A549 (cell line): ENCODE data around the gene PTBP1. TPM values are rescaled to one million over a fixed set of nuclear protein-coding genes. Genes with fewer than 3 reads are reported as not detected.

Experiments used
- ATAC-seq, 2 experiments: fragments of 200-7000 bp in 1 of 2; fragments of >200 bp in 1 of 2; cut with Nextera tagmentation in 1 of 2; cut with Tn5 transposase in 1 of 2; 3 replicates each; pipeline versions ENCODE4 v1.8.0 to v1.9.1; 2018 to 2020; ENCODE audit warnings: mild to moderate bottlenecking in 1 of 2, moderate library complexity in 1 of 2
- CTCF ChIA-PET: fragments of 300-600 bp; sonication (Branson Sonifier 250); formaldehyde crosslinking; extraction: SDS; loops from one replicate; lab custom pipeline; 2021; ENCODE audit warnings: antibody characterized with exemption, inconsistent platforms; lab: Yijun Ruan, JAX
- POLR2A ChIA-PET: fragments of 350-600 bp; formaldehyde crosslinking; extraction: SDS; loops from one replicate; lab custom pipeline; 2021; ENCODE audit warnings: antibody characterized with exemption, inconsistent platforms; lab: Yijun Ruan, JAX
- DNase-seq, 2 experiments: peaks; one replicate each; pipeline versions ENCODE4 v3.0.0 to v3.0.0-alpha.2; 2011 to 2016; ENCODE audit warnings: low read depth in 1 of 2, low spot score in 1 of 2
- FAIRE-seq: peaks from 2 replicates; lab custom pipeline; 2011; peaks lifted over from hg19 to GRCh38; lab: Jason Lieb, UNC
- H3K27ac ChIP-seq, 2 experiments: fragments of >200 bp; sonication (Bioruptor Twin); formaldehyde crosslinking; 3 replicates each; pipeline ENCODE4 v1.5.1; 2016 to 2017
- H3K4me1 ChIP-seq: fragments of >200 bp; sonication (Bioruptor Twin); formaldehyde crosslinking; 3 replicates; pipeline ENCODE4 v1.6.1; 2016
- H3K4me2 ChIP-seq: fragments of >200 bp; sonication (Bioruptor Twin); formaldehyde crosslinking; 3 replicates; pipeline ENCODE4 v1.6.1; 2016
- H3K4me3 ChIP-seq: fragments of >200 bp; sonication (Bioruptor Twin); formaldehyde crosslinking; 3 replicates; pipeline ENCODE4 v1.5.1; 2016
- H3K9me3 ChIP-seq: fragments of >200 bp; sonication (Bioruptor Twin); formaldehyde crosslinking; 3 replicates; pipeline ENCODE4 v1.6.1; 2016
- BHLHE40 ChIP-seq: IDR thresholded peaks from 2 replicates; pipeline ENCODE4 v1.6.1; 2012; ENCODE audit warnings: low read depth, low read length, inconsistent platforms
- EHMT2 ChIP-seq: fragments of 200-600 bp; sonication (generic); IDR thresholded peaks from 2 replicates; pipeline ENCODE4 v1.6.1; 2016; ENCODE audit warnings: antibody characterized with exemption, low read depth, mild to moderate bottlenecking, moderate library complexity
- EP300 ChIP-seq, 2 experiments: fragments of >200 bp; sonication (Bioruptor Twin); formaldehyde crosslinking; IDR thresholded peaks; 2 replicates in 1 of 2; 3 replicates in 1 of 2; pipeline ENCODE4 v1.6.1; 2016 to 2017
- FOSB ChIP-seq: fragments of 250-450 bp; sonication (Bioruptor Pico); IDR thresholded peaks from 2 replicates; pipeline ENCODE4 v1.5.0; 2020; ENCODE audit warnings: mild to moderate bottlenecking, moderate library complexity
- FOSL2 ChIP-seq, 2 experiments: fragments of 450-650 bp in 1 of 2; fragments of >200 bp in 1 of 2; sonication (Bioruptor Twin) in 1 of 2; formaldehyde crosslinking; IDR thresholded peaks; 2 replicates each; pipeline versions ENCODE4 v1.5.0 to v1.6.1; 2016 to 2020; ENCODE audit warnings: mild to moderate bottlenecking in 1 of 2, moderate library complexity in 1 of 2
- FOXS1 ChIP-seq: fragments of 250-450 bp; sonication (Bioruptor Pico); IDR thresholded peaks from 2 replicates; pipeline ENCODE4 v1.5.0; 2020; ENCODE audit warnings: mild to moderate bottlenecking, moderate library complexity
- GATA3 ChIP-seq: IDR thresholded peaks from 2 replicates; pipeline ENCODE4 v1.6.1; 2012; ENCODE audit warnings: borderline replicate concordance
- HOXB13 ChIP-seq: fragments of 250-450 bp; sonication (Bioruptor Pico); IDR thresholded peaks from 2 replicates; pipeline ENCODE4 v1.5.0; 2020; ENCODE audit warnings: low read depth, mild to moderate bottlenecking, moderate library complexity
- JUN ChIP-seq, 2 experiments: fragments of >200 bp; sonication (Bioruptor Twin); formaldehyde crosslinking; IDR thresholded peaks; 2 replicates in 1 of 2; 3 replicates in 1 of 2; pipeline ENCODE4 v1.6.1; 2016 to 2017
- JUNB ChIP-seq: fragments of >200 bp; sonication (Bioruptor Twin); formaldehyde crosslinking; IDR thresholded peaks from 2 replicates; pipeline ENCODE4 v1.6.1; 2016
- KDM1A ChIP-seq: fragments of 200-600 bp; sonication (generic); IDR thresholded peaks from 2 replicates; pipeline ENCODE4 v1.6.1; 2016; ENCODE audit warnings: low read depth, mild to moderate bottlenecking
- KDM5A ChIP-seq: fragments of 200-600 bp; sonication (generic); IDR thresholded peaks from 2 replicates; pipeline ENCODE4 v1.6.1; 2016; ENCODE audit warnings: antibody characterized with exemption, mild to moderate bottlenecking
- NFE2L2 ChIP-seq: fragments of 150-350 bp; conservative IDR thresholded peaks from 2 replicates; pipeline ENCODE4 v1.6.1; 2014; ENCODE audit warnings: low read length
- NR3C1 ChIP-seq: fragments of >200 bp; sonication (Bioruptor Twin); formaldehyde crosslinking; IDR thresholded peaks from 3 replicates; pipeline ENCODE4 v1.6.1; 2017
- PHF8 ChIP-seq: fragments of 200-600 bp; sonication (generic); IDR thresholded peaks from 2 replicates; pipeline ENCODE4 v1.6.1; 2016; ENCODE audit warnings: low read depth, mild to moderate bottlenecking, antibody characterized with exemption, moderate library complexity, borderline replicate concordance
- POLR2A ChIP-seq: IDR thresholded peaks from 2 replicates; pipeline ENCODE4 v1.6.1; 2012; ENCODE audit warnings: mild to moderate bottlenecking, low read length
- RCOR1 ChIP-seq: fragments of 150-350 bp; IDR thresholded peaks from 2 replicates; pipeline ENCODE4 v1.6.1; 2014; ENCODE audit warnings: antibody characterized with exemption, low read length, low read depth
- TFCP2L1 ChIP-seq: fragments of 250-450 bp; sonication (Bioruptor Pico); IDR thresholded peaks from 2 replicates; pipeline ENCODE4 v1.5.0; 2021; ENCODE audit warnings: mild to moderate bottlenecking
- TP53 ChIP-seq: fragments of 250-450 bp; sonication (Bioruptor Pico); IDR thresholded peaks from 2 replicates; pipeline ENCODE4 v1.5.0; 2021; ENCODE audit warnings: mild to moderate bottlenecking, moderate library complexity
- ZC3H11A ChIP-seq: fragments of 450-650 bp; IDR thresholded peaks from 2 replicates; pipeline ENCODE4 v1.6.1; 2014; ENCODE audit warnings: antibody characterized with exemption, mild to moderate bottlenecking
- ZFP36 ChIP-seq: fragments of 450-650 bp; IDR thresholded peaks from 2 replicates; pipeline ENCODE4 v1.6.1; 2014; ENCODE audit warnings: borderline replicate concordance; ENCODE audit not compliant: partially characterized antibody
- WGBS: methylation state at CpG from one replicate; pipeline ENCODE4 v1.1.6; 2017; ENCODE audit errors: missing lambda C conversion rate; 5-methylcytosine and 5-hydroxymethylcytosine counted together
- polyA plus RNA-seq, 4 experiments: library from polyadenylated mRNA; depleted of rRNA in 3 of 4; stranded (reverse); fragments of >200 nt; fragmentation: RNase III in 1 of 4; extraction: RNeasy Plus Mini Kit Qiagen cat#74134 plus additional on column Dnase treatment in 1 of 4; gene quantifications; 2 replicates in 3 of 4; 3 replicates in 1 of 4; pipeline ENCODE4 v1.2.3, GENCODE V29; 2011 to 2017
- TF ChIP-seq, protein P1 (sequence below): fragments of >200 bp; sonication (Bioruptor Twin); formaldehyde crosslinking; IDR thresholded peaks from 2 replicates; pipeline ENCODE4 v1.6.1; 2016
- TF ChIP-seq, protein P2 (sequence below): fragments of >200 bp; sonication (Bioruptor Twin); formaldehyde crosslinking; IDR thresholded peaks from 3 replicates; pipeline ENCODE4 v1.6.1; 2016
- TF ChIP-seq, protein P3 (sequence below): IDR thresholded peaks from 2 replicates; pipeline ENCODE4 v1.6.1; 2012
- TF ChIP-seq, protein P4 (sequence below): IDR thresholded peaks from 2 replicates; pipeline ENCODE4 v1.6.1; 2012
- TF ChIP-seq, protein P5 (sequence below): fragments of 150-350 bp; IDR thresholded peaks from 2 replicates; pipeline ENCODE4 v1.6.1; 2014; ENCODE audit warnings: low read depth, mild to moderate bottlenecking, low read length
- TF ChIP-seq, protein P6 (sequence below): fragments of 250-450 bp; sonication (Bioruptor Pico); IDR thresholded peaks from 2 replicates; pipeline ENCODE4 v1.5.0; 2021; ENCODE audit warnings: mild to moderate bottlenecking, moderate library complexity, borderline replicate concordance

The PTBP1 gene
- polyA plus RNA-seq, 2 of the 4 experiments (the other 2 are of a cell fraction): 144 to 264 TPM

DNA sequence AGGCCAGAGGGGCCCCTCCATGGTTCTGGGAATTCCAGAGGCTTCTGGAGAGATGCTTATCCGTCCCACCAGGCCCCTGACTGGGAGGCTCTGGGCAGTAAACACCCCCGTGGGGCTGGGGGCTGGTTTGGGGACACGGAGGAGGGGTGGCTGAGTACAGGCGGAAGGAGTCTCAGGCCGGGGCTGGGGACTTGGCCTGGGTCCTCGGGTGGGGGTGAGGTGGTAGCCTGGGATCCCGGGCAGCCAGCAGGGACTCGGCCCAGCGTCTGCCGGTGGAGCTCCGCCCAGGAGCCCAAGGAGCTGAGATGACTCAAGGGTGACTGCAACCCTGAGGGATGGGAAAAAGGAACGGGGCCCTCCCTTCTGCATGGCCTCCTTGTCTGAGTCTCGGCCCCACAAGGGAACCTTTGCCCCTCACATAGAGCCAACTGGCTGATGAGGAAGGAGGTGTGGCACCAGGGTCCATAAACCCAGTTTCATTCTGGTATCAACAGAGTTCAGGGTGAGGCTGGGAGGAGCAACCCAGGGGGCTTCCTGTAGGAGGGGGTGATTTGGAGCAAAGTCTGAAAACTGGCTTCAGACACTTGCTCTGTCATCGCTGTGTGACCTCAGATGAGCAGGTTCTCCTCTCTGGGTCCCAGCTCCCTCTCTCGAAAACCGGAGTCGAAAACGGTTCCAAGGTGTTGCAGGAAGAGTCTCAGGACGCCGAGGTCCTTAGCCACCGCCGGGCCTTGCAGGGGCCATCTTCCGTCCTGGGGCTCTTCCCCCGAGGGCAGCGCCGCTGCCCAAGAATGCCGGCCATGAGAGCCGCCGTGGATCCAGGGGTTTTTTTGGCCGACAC, 45.5 kb upstream of the PTBP1 start (continued):
- peak; percentile 81; the same call in 1 of the 2 replicates for TF ChIP-seq TP53 (CRISPR knock-in tag)
- TF ChIP-seq, protein P1, sequence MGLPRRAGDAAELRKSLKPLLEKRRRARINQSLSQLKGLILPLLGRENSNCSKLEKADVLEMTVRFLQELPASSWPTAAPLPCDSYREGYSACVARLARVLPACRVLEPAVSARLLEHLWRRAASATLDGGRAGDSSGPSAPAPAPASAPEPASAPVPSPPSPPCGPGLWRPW: no peak
- TF ChIP-seq KDM5A: no peak
- 0 out of 2 replicates have a peak, but pooled peaks have one; percentile 56 for TF ChIP-seq TFCP2L1
- TF ChIP-seq, protein P2, sequence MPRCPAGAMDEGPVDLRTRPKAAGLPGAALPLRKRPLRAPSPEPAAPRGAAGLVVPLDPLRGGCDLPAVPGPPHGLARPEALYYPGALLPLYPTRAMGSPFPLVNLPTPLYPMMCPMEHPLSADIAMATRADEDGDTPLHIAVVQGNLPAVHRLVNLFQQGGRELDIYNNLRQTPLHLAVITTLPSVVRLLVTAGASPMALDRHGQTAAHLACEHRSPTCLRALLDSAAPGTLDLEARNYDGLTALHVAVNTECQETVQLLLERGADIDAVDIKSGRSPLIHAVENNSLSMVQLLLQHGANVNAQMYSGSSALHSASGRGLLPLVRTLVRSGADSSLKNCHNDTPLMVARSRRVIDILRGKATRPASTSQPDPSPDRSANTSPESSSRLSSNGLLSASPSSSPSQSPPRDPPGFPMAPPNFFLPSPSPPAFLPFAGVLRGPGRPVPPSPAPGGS: no peak
- 0 out of 2 replicates have a peak, but pooled peaks have one; percentile 19 for TF ChIP-seq JUNB
- TF ChIP-seq ZFP36: peak; percentile 98
- no peak for TF ChIP-seq KDM1A
- TF ChIP-seq JUN (IDR thresholded peaks at IDR 0.05): peak; percentile 49 to 55; a peak in 4 of 5 replicates
- TF ChIP-seq, protein P3, sequence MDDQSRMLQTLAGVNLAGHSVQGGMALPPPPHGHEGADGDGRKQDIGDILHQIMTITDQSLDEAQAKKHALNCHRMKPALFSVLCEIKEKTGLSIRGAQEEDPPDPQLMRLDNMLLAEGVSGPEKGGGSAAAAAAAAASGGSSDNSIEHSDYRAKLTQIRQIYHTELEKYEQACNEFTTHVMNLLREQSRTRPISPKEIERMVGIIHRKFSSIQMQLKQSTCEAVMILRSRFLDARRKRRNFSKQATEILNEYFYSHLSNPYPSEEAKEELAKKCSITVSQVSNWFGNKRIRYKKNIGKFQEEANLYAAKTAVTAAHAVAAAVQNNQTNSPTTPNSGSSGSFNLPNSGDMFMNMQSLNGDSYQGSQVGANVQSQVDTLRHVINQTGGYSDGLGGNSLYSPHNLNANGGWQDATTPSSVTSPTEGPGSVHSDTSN: 0 out of 2 replicates have a peak, but pooled peaks have one; percentile 31
- no peak for TF ChIP-seq NR3C1

DNA sequence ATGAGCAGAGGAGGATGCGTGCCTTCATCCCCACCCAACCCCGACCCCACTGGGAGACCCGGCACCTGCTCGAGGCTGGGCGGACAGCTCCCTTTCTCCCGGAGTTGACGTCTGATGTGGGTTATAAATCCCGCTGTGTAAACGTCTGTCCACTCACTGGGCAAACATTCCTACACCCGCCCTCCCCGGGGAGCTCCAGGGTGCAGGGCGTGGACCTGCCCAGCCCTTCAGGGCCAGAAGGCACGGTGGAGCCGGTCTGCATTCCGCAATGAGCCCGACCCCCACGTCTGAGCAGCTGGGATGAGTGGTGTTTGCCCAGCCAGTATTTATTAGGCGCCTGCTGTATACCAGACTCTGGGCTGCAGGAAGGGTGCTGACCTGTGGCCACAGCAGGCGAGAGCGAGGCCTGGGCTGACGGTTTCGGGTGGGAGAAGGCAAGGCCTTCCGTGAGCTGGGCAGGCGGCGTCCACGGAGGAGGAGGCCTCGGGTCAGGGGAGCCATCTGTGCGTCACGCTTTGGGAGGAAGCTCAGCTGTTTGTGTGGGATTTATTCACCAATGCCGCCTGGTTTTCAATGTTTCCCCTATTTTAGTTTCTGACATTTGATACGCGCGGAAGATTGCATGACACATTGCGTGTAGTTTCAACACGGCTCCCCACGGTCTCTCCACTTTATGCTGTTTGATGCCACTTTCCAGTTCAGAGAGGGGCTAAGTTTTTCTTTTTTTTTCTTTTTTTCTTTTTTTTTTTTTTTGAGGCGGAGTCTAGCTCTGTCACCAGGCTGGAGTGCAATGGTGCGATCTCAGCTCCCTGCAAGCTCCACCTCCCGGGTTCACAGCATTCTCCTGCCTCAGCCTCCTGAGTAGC, 44.4 kb upstream of the PTBP1 start:
- Histone ChIP-seq H3K27ac (peak overlapping the region; percentile 99 to 100), H3K9me3 (peaks cover 24% of the 10 kb centered on the region), H3K4me2 (peak overlapping the region; percentile 94), H3K4me1 (peaks cover 33% of the 10 kb centered on the region), H3K4me3 (peak overlapping the region; percentile 89)
- ChIA-PET POLR2A (interaction anchor here (0.6 to 2.6 kb wide), 23 partner anchors 8 to 269 kb away, joined by 3 to 26 read pairs (median 5); partner anchors contain the start of gene FSTL3), CTCF (interaction anchor here (0.6 to 4.1 kb wide), 7 partner anchors 12 to 103 kb away, joined by 3 to 23 read pairs (median 4); no protein-coding TSS in a partner anchor)
- peak; percentile 81 to 85 for ATAC-seq
- peak; percentile 95 to 99 for DNase-seq
- FAIRE-seq: no peak
- WGBS: 0% methylated on average over 18 of the region's 39 CpGs
- TF ChIP-seq JUNB (peak; percentile 79), FOXS1 (CRISPR knock-in tag) (0 out of 2 replicates have a peak, but pooled peaks have one; percentile 31), ZC3H11A (no peak), EHMT2 (no peak), FOSL2 (IDR thresholded peaks at IDR 0.05) (peak; percentile 55; the same call in 1 of the 2 replicates), FOSL2 (CRISPR knock-in tag; IDR thresholded peaks at IDR 0.05) (peak; percentile 91), PHF8 (no peak), TP53 (CRISPR knock-in tag) (no peak), NFE2L2 (no peak), RCOR1 (no peak), BHLHE40 (no peak), EP300 (IDR thresholded peaks at IDR 0.05) (peak; percentile 94 to 97; a peak in 4 of 5 replicates), GATA3 (peak; percentile 97), FOSB (0 out of 2 replicates have a peak, but pooled peaks have one; percentile 20), HOXB13 (CRISPR knock-in tag) (no peak), POLR2A (peak; percentile 27; the same call in 1 of the 2 replicates)
- TF ChIP-seq, protein P4, sequence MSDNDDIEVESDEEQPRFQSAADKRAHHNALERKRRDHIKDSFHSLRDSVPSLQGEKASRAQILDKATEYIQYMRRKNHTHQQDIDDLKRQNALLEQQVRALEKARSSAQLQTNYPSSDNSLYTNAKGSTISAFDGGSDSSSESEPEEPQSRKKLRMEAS: peak; percentile 94
- TF ChIP-seq, protein P2: peak; percentile 84; the same call in 2 of the 3 replicates
- TF ChIP-seq, protein P1: 0 out of 2 replicates have a peak, but pooled peaks have one; percentile 33
- TF ChIP-seq, protein P5, sequence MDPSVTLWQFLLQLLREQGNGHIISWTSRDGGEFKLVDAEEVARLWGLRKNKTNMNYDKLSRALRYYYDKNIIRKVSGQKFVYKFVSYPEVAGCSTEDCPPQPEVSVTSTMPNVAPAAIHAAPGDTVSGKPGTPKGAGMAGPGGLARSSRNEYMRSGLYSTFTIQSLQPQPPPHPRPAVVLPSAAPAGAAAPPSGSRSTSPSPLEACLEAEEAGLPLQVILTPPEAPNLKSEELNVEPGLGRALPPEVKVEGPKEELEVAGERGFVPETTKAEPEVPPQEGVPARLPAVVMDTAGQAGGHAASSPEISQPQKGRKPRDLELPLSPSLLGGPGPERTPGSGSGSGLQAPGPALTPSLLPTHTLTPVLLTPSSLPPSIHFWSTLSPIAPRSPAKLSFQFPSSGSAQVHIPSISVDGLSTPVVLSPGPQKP: no peak
- TF ChIP-seq, protein P6, sequence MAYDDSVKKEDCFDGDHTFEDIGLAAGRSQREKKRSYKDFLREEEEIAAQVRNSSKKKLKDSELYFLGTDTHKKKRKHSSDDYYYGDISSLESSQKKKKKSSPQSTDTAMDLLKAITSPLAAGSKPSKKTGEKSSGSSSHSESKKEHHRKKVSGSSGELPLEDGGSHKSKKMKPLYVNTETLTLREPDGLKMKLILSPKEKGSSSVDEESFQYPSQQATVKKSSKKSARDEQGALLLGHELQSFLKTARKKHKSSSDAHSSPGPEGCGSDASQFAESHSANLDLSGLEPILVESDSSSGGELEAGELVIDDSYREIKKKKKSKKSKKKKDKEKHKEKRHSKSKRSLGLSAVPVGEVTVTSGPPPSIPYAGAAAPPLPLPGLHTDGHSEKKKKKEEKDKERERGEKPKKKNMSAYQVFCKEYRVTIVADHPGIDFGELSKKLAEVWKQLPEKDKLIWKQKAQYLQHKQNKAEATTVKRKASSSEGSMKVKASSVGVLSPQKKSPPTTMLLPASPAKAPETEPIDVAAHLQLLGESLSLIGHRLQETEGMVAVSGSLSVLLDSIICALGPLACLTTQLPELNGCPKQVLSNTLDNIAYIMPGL (CRISPR knock-in tag): no peak
